BJ (cell line): ENCODE measurements around the gene SV2C. TPM values are rescaled to one million over a fixed set of nuclear protein-coding genes. Genes with fewer than 3 reads are reported as not detected.

Source experiments
- CTCF ChIA-PET: fragments of 350-600 bp; formaldehyde crosslinking; extraction: SDS; loops from one replicate; lab custom pipeline; 2021; ENCODE audit warnings: antibody characterized with exemption, inconsistent platforms; lab: Yijun Ruan, JAX
- POLR2A ChIA-PET: fragments of 300-600 bp; sonication (Branson Sonifier 250); formaldehyde crosslinking; extraction: SDS; loops from one replicate; lab custom pipeline; 2021; ENCODE audit warnings: antibody characterized with exemption; lab: Charles Lee
- DNase-seq: peaks from one replicate; pipeline ENCODE4 v3.0.0-alpha.2; 2011; ENCODE audit warnings: low read depth
- H3K27me3 ChIP-seq: 2 replicates; pipeline ENCODE4 v1.6.0; 2011; ENCODE audit warnings: low read length; ENCODE audit not compliant: control insufficient read depth, insufficient read depth
- H3K36me3 ChIP-seq: 2 replicates; pipeline ENCODE4 v1.5.1; 2011; ENCODE audit warnings: low read length; ENCODE audit not compliant: control insufficient read depth, insufficient read depth
- H3K4me3 ChIP-seq: 2 replicates; pipeline ENCODE4 v1.5.1; 2011; ENCODE audit warnings: low read depth, mild to moderate bottlenecking, control low read depth, low read length
- CTCF ChIP-seq: IDR thresholded peaks from 2 replicates; pipeline ENCODE4 v1.5.1; 2011; ENCODE audit warnings: low read depth, mild to moderate bottlenecking, control low read depth, inconsistent platforms, low read length, moderate library complexity; ENCODE audit not compliant: insufficient read depth
- polyA plus RNA-seq: library from polyadenylated mRNA; depleted of rRNA; stranded (reverse); fragments of >200 nt; gene quantifications from 2 replicates; pipeline ENCODE4 v1.2.3, GENCODE V29; 2011

SV2C gene
- polyA plus RNA-seq, 1 experiment = not detected

- no peaks in the 10 kb centered on the region for H3K27me3 ChIP-seq
- no peak for TF ChIP-seq CTCF
- ChIA-PET CTCF (no interaction called here), POLR2A (no interaction called here)
- H3K36me3 ChIP-seq = no peaks in the 10 kb centered on the region
- DNase-seq = no peak
- no peak overlapping the region for H3K4me3 ChIP-seq
Measured at GRCh38 chr5:76202182-76202581, 119.0 kb downstream of the SV2C start.

- no peak for TF ChIP-seq CTCF
- DNase-seq = no peak
- Histone ChIP-seq H3K27me3 (no peaks in the 10 kb centered on the region), H3K36me3 (no peaks in the 10 kb centered on the region), H3K4me3 (no peak overlapping the region)
- ChIA-PET CTCF (no interaction called here), POLR2A (no interaction called here)
Measured at GRCh38 chr5:76204191-76204590, 121.0 kb downstream of the SV2C start.

GRCh38 chr5:76204713-76205112 lies 121.5 kb downstream of the SV2C start:
- Histone ChIP-seq H3K4me3 (no peak overlapping the region), H3K36me3 (no peaks in the 10 kb centered on the region), H3K27me3 (no peaks in the 10 kb centered on the region)
- ChIA-PET POLR2A (no interaction called here), CTCF (no interaction called here)
- TF ChIP-seq CTCF = no peak
- no peak for DNase-seq

- no peak for TF ChIP-seq CTCF
- H3K36me3 ChIP-seq = no peaks in the 10 kb centered on the region
- no peaks in the 10 kb centered on the region for H3K27me3 ChIP-seq
- H3K4me3 ChIP-seq = no peak overlapping the region
- ChIA-PET CTCF (no interaction called here), POLR2A (no interaction called here)
- no peak for DNase-seq
Measured at GRCh38 chr5:76207120-76207519, 123.9 kb downstream of the SV2C start.

- H3K27me3 ChIP-seq = no peaks in the 10 kb centered on the region
- no peaks in the 10 kb centered on the region for H3K36me3 ChIP-seq
- ChIA-PET CTCF (interaction anchor here (2.0 kb wide), 1 partner anchor 35 kb away, joined by 5 read pairs; no protein-coding TSS in a partner anchor), POLR2A (no interaction called here)
- DNase-seq = no peak
- no peak overlapping the region for H3K4me3 ChIP-seq
- TF ChIP-seq CTCF = no peak
Measured at GRCh38 chr5:76209297-76209696, 126.1 kb downstream of the SV2C start.
